CD4-positive, alpha-beta T cell (primary cell): Measurements from ENCODE around the gene CCDC110. TPM values are rescaled to one million over a fixed set of nuclear protein-coding genes. Genes with fewer than 3 reads are reported as not detected.

ENCODE experiments used
- ATAC-seq: fragments of 200-7000 bp; cut with Tn5 transposase; one replicate; pipeline ENCODE4 v1.10.0; 2022; ENCODE audit warnings: mild to moderate bottlenecking; ENCODE audit not compliant: poor library complexity
- CTCF ChIA-PET: fragments of 350-600 bp; sonication (Branson Sonifier 250); formaldehyde crosslinking; loops from one replicate; lab custom pipeline; 2021; ENCODE audit warnings: antibody characterized with exemption, inconsistent platforms; lab: Charles Lee
- POLR2A ChIA-PET: fragments of 350-600 bp; sonication (Branson Sonifier 250); formaldehyde crosslinking; loops from one replicate; lab custom pipeline; 2021; ENCODE audit warnings: antibody characterized with exemption, inconsistent platforms; lab: Charles Lee
- DNase-seq, 14 experiments: peaks; one replicate each; pipeline ENCODE4 v3.0.0-alpha.2; 2013 to 2020; ENCODE audit warnings: mixed read lengths in 2 of 14
- H3K27ac ChIP-seq, 2 donors: one replicate each; pipeline versions ENCODE4 v1.5.1 to v1.7.0; 2013; ENCODE audit warnings: low read length in 2 of 2, low read depth in 1 of 2, mild to moderate bottlenecking in 1 of 2
- H3K27me3 ChIP-seq, 2 experiments: 1 replicate in 1 of 2; 2 replicates in 1 of 2; pipeline versions ENCODE4 v1.6.1 to v1.7.0; 2013; ENCODE audit warnings: low read length in 2 of 2, control low read depth in 1 of 2, mild to moderate bottlenecking in 1 of 2, moderate library complexity in 1 of 2; ENCODE audit not compliant: insufficient read depth in 2 of 2, control insufficient read depth in 1 of 2
- H3K36me3 ChIP-seq: one replicate; pipeline ENCODE4 v1.6.1; 2013; ENCODE audit warnings: low read length, control low read depth; ENCODE audit not compliant: insufficient read depth
- H3K4me1 ChIP-seq: one replicate; pipeline ENCODE4 v1.6.1; 2013; ENCODE audit warnings: low read length, control low read depth; ENCODE audit not compliant: insufficient read depth
- H3K4me3 ChIP-seq: one replicate; pipeline ENCODE4 v1.5.1; 2013; ENCODE audit warnings: mild to moderate bottlenecking, low read length, moderate library complexity
- H3K9me3 ChIP-seq, 2 experiments: 1 replicate in 1 of 2; 2 replicates in 1 of 2; pipeline versions ENCODE4 v1.6.1 to v1.7.0; 2013; ENCODE audit warnings: low read length in 2 of 2, mild to moderate bottlenecking in 2 of 2, control low read depth in 1 of 2, moderate library complexity in 1 of 2; ENCODE audit not compliant: control insufficient read depth in 1 of 2, insufficient read depth in 1 of 2
- H3K27ac Mint-ChIP-seq: one replicate; pipeline ENCODE4 v1.8.0; 2020; ENCODE audit warnings: mixed read lengths
- H3K27me3 Mint-ChIP-seq: one replicate; pipeline ENCODE4 v1.8.0; 2021; ENCODE audit warnings: mixed read lengths
- H3K36me3 Mint-ChIP-seq: one replicate; pipeline ENCODE4 v1.8.0; 2021; ENCODE audit warnings: low read depth, mixed read lengths
- H3K4me1 Mint-ChIP-seq: one replicate; pipeline ENCODE4 v1.8.0; 2021; ENCODE audit warnings: low read depth, mixed read lengths
- H3K4me3 Mint-ChIP-seq: one replicate; pipeline ENCODE4 v1.8.0; 2020; ENCODE audit warnings: mild to moderate bottlenecking, mixed read lengths
- H3K9me3 Mint-ChIP-seq: one replicate; pipeline ENCODE4 v1.8.0; 2020; ENCODE audit warnings: mixed read lengths
- CTCF ChIP-seq: fragments of 200-600 bp; IDR thresholded peaks from one replicate; pipeline ENCODE4 v1.8.0; 2022; ENCODE audit warnings: antibody characterized with exemption, mild to moderate bottlenecking
- intact Hi-C, 2 experiments: fragments of 100-400 bp; cut with DNase I in 1 of 2; cut with micrococcal nuclease in 1 of 2; formaldehyde crosslinking; loops; one replicate each; pipeline versions ENCODE4 v1.15.1 to v1.9.0; 2023 to 2025; cut with DNase I, micrococcal nuclease
- total RNA-seq, 174 experiments: library from RNA in 2 of 174; stranded (reverse) in 2 of 174; gene quantifications; one replicate each; pipeline ENCODE4 v1.2.3 and lab custom pipeline; 2021 to 2026

Gene CCDC110
- total RNA-seq, 2 experiments from 2014 or later, result 0.34 to 0.36 TPM

GRCh38 chr4:185480016-185480732, 8.6 kb upstream of the CCDC110 start:
- H3K4me3 Mint-ChIP-seq, result no peak overlapping the region
- peaks cover 36% of the 10 kb centered on the region for H3K27me3 Mint-ChIP-seq
- POLR2A ChIA-PET, result no interaction called here
- Histone ChIP-seq H3K9me3 (peaks cover 0 to 4% of the 10 kb centered on the region in 2 experiments), H3K36me3 (no peaks in the 10 kb centered on the region), H3K4me3 (no peak overlapping the region), H3K27me3 (peaks cover 3 to 18% of the 10 kb centered on the region in 2 experiments), H3K27ac (no peak overlapping the region), H3K4me1 (no peaks in the 10 kb centered on the region)
- DNase-seq (no peak), ATAC-seq (no peak)
- no peak for TF ChIP-seq CTCF
- CTCF ChIA-PET, result interaction anchor here (1.1 kb wide), 2 partner anchors 10 to 296 kb away, joined by 3 to 4 read pairs; no protein-coding TSS in a partner anchor
- no peaks in the 10 kb centered on the region for H3K9me3 Mint-ChIP-seq
- H3K4me1 Mint-ChIP-seq, result no peaks in the 10 kb centered on the region
- no peaks in the 10 kb centered on the region for H3K36me3 Mint-ChIP-seq
- intact Hi-C loops, result no loop called here
- no peak overlapping the region for H3K27ac Mint-ChIP-seq

GRCh38 chr4:185479507-185479971, 8.0 kb upstream of the CCDC110 start:
- ATAC-seq (no peak), DNase-seq (no peak)
- Histone ChIP-seq H3K27ac (no peak overlapping the region), H3K4me1 (no peaks in the 10 kb centered on the region), H3K27me3 (peaks cover 3 to 24% of the 10 kb centered on the region in 2 experiments), H3K9me3 (peaks cover 0 to 4% of the 10 kb centered on the region in 2 experiments), H3K36me3 (no peaks in the 10 kb centered on the region), H3K4me3 (no peak overlapping the region)
- Mint-ChIP-seq H3K4me1 (no peaks in the 10 kb centered on the region), H3K4me3 (no peak overlapping the region), H3K27ac (no peak overlapping the region), H3K27me3 (peaks cover 36% of the 10 kb centered on the region), H3K9me3 (no peaks in the 10 kb centered on the region), H3K36me3 (no peaks in the 10 kb centered on the region)
- POLR2A ChIA-PET, result no interaction called here
- CTCF ChIA-PET, result interaction anchor here (1.1 kb wide), 1 partner anchor 10 kb away, joined by 4 read pairs; no protein-coding TSS in a partner anchor
- intact Hi-C loops, result loop anchor here in 1 of 2 experiments (10.0 kb wide), 1 partner anchor 715 kb away; the partner anchor contains the start of gene CYP4V2
- no peak for TF ChIP-seq CTCF

- H3K4me1 ChIP-seq, result peaks cover 20% of the 10 kb centered on the region
- H3K27me3 ChIP-seq, result peaks cover 0 to 15% of the 10 kb centered on the region in 2 experiments
- ATAC-seq, result no peak
- H3K27ac ChIP-seq, result no peak overlapping the region
- intact Hi-C loops, result loop anchor here (5.0 to 10.0 kb wide), 4 partner anchors 46 to 826 kb away; partner anchors contain the start of genes CASP3 (in 1 of the 2), CYP4V2 (in 1 of the 2), PRIMPOL (in 1 of the 2) and SLC25A4 (in 1 of the 2)
- H3K27me3 Mint-ChIP-seq, result peaks cover 17% of the 10 kb centered on the region
- POLR2A ChIA-PET, result no interaction called here
- no peak overlapping the region for H3K27ac Mint-ChIP-seq
- DNase-seq, result no peak
- no peaks in the 10 kb centered on the region for H3K9me3 Mint-ChIP-seq
- TF ChIP-seq CTCF, result no peak
- H3K4me1 Mint-ChIP-seq, result peaks cover 18% of the 10 kb centered on the region
- no peak overlapping the region for H3K4me3 Mint-ChIP-seq
- no peaks in the 10 kb centered on the region for H3K36me3 Mint-ChIP-seq
- H3K9me3 ChIP-seq, result peaks cover 0 to 3% of the 10 kb centered on the region in 2 experiments
- H3K36me3 ChIP-seq, result no peaks in the 10 kb centered on the region
- CTCF ChIA-PET, result no interaction called here
- H3K4me3 ChIP-seq, result no peak overlapping the region
These were observed 1.7 kb upstream of the CCDC110 start for GRCh38 chr4:185473247-185473646.
